HG02884 (cell line): ENCODE results near the gene NOP9.
A peak's percentile ranks its signal among the peaks of the same experiment; 100 is the strongest.
"Not testable (repeated sequence)": the region's sequence is repeated elsewhere in the genome, so short reads cannot be mapped to it uniquely, and the experiment has no call there.

Source experiments
- ATAC-seq: cut with Tn5 transposase; IDR thresholded peaks from one replicate; pipeline ENCODE4 v1.9.1; 2021; ENCODE audit warnings: mild to moderate bottlenecking, moderate library complexity; ENCODE audit not compliant: unreplicated experiment

Gene NOP9

GRCh38 chr14:24323341-24323740 lies 23.7 kb downstream of the NOP9 start:
- ATAC-seq: no peak

- ATAC-seq: no peak
Observed at GRCh38 chr14:24324024-24324423, 24.4 kb downstream of the NOP9 start.

DNA sequence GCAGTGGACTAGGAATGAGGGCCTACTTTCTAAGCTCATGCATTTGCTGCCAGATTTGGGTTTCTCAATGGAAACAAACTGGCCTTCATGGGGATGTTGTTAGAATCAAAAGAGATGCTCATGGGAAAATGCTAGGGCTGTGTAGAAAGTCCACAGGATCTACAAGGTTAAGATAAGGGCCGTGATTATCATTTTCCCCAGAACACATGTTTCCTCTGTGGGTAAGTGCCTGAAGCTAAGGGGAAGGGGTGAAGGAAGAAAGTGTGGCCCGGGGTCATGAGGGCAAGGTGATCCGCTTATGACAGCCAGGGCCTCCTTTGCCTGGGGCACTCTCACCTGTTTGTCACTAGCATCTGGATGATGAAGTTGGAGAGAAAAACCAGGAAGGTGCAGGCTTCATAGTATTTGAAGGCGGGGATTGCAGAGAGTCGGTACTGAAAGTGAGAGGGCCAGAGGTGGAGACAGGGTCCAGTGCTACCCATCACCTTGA lies 25.4 kb downstream of the NOP9 start:
- ATAC-seq: no peak

DNA sequence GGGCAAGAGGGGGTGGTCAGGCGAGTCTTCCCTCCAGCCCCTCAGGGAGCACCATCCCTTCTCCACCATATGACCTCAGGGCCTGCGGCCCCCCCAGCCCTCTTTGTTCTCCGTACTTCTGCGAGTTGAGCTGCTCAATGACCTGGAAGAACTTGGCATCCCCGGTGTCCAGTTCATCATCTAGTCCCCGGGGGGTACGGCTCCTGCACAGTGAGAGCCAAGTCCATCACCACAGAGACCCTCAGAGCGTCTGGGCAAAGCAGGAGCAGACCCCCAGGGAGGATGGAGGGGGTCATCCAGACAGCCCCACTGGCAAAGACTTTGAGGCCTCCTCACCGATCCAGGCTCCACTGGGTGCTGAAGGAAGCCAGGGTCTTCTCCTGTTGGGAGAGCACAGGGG lies 26.3 kb downstream of the NOP9 start:
- no peak for ATAC-seq

DNA sequence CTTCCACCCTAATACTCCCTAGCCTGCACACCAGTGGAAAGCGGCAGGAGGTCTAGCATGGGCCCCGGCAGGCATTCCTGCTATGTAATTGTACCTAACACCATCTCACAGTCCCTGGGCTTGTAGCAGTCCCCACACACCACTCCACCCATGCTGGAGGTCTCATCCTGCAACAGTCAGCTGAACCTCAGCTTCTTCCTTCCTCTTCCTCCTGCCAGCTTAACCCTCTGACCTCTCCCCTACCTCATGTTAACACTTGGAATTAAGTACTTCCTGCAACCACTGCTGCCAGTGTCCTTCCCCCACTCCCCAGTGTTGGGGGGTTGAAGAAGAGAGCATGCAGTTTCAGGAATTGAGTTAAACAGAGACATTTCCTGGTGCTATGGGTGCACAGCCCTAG lies 27.7 kb downstream of the NOP9 start:
- no peak for ATAC-seq

DNA sequence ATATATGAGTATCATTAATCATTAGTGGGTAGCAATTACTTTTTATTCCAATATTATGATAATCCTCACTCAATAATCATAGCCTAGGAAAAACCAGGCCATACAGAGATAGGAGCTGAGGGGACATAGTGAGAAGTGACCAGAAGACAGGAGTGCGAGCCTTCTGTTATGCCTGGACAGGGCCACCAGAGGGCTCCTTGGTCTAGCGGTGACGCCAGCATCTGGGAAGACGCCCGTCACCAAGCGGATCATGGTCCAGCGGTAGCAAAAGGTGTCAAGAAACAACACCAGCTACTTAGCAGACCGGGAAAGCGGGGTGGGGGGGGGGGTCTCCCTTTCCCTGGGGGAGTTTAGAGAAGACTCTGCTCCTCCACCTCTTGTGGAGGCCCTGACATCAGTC lies 28.3 kb downstream of the NOP9 start:
- not testable (repeated sequence) for ATAC-seq

DNA sequence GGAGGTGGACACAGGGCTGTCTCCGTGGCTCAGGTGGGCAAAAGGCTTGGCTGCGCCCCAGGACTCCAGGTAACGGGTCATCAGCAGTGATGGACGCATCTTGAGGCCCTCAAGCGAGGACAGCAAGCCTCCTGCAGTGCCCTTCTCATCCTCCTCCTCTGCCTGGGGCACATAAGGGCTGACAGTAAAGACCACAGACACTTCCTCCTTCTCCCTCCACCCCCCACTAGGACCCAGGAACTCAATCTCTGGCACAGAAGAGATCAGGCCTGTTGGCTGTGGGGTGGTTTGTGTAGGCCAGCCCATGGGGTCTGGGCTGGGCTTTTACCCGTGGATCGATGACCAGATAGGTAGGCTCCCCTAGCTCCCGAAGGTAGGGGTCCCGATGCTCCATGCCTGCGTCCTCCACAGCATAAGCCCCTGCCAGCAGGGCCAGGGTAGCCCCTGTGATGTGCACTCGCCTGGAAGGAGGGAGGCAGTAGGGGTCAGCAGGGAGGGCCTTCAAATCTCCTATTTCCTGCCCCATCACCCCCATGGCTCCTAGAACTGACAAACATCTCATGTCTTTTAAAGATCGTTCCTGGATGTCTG lies 29.5 kb downstream of the NOP9 start:
- ATAC-seq: no peak

DNA sequence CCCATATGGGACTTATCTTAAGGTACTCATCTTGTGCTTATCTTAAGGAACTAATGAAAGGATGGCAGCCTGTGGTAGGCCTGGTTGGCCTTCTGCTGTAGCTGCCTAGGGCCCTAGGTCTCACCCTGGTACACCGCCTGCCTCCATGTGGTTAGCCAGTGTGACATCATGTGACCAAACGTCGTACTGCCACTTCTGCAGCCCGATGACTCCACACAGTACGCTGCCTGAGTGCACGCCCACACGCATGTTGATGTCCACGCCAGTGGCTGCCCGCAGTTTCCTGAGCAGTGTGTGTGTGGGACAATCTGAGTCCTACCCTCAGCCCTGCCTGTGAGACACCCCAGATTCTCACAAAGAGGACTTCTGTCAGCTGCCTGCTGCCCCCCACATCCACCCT lies 30.1 kb downstream of the NOP9 start:
- no peak for ATAC-seq

DNA sequence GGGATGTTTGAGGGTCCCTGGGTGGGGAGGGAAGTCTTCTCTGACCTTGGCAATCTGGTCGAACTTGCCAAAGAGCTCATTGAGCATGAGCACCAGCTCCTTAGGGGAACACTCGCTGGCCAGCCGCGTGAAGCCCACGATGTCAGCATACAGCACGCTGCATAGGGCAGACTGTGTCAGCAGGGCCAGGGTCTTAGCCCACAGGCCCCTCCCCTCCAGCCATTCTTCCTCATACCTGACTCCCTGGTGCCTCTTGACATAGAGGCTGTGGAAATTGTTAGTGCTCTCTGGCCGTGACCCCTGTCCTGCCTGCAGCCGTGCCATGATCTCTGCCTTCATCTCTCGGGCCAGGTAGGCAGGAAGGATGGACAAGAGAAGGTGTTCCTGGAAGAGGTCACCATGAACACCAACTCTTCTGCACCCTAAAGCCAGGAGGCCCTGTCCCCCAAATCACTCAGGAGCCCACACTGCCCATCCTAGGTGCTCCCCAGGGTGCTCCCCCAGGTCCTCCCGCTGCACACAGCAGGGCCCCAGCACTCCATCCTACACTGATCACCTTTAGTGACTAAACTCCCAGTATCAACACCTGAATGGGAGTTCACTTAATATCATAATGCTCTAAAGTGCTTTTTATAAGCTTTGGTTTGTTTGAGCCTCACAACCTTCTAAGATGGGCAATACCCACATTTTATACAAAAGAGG lies 31.5 kb downstream of the NOP9 start:
- no peak for ATAC-seq

GRCh38 chr14:24331731-24332267 lies 32.1 kb downstream of the NOP9 start:
- no peak for ATAC-seq

- peak; percentile 82 for ATAC-seq
Observed at GRCh38 chr14:24332268-24332993, 32.8 kb downstream of the NOP9 start.

GRCh38 chr14:24334431-24335291 lies 35.0 kb downstream of the NOP9 start, which contains the start of gene ADCY4:
Gene ADCY4, minus strand, starts transcription at chr14:24335071. Its CDS starts 419 bp downstream, at chr14:24334652.
- ATAC-seq: no peak

DNA sequence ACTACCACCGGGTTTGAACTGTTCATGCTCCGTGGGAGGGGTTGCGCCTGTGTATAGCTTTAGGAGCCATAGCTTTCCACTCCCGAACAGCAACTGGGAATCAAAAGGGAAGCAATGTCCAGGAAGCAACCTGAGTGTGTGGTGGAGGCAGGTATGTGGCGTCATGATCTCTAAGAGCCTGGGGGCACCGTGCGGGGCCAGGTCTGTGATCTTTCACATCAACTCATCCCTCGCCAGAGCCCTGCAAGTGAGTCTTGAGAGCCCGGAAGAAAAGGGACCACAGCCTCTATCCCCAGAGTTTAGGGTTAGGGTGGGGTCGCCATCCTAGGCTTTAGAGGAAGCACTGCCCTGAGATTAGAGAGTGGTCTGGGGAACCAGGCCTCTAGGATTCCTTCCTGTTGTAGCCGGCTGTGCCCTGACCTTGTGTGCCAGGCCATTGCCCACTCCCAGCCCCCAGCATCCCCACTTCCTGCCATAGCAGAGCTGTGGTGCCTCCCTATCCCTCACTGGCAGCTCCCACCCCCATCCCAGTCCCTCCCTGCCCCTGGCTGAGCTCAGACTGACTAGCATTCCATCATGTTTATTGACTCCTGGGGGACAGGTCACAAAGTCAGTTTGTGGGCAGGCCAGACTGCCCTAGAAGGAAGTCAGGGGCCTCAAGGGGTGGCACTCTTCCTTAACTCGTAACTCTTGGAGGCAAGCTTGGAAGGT lies 36.0 kb downstream of the NOP9 start:
- no peak for ATAC-seq

DNA sequence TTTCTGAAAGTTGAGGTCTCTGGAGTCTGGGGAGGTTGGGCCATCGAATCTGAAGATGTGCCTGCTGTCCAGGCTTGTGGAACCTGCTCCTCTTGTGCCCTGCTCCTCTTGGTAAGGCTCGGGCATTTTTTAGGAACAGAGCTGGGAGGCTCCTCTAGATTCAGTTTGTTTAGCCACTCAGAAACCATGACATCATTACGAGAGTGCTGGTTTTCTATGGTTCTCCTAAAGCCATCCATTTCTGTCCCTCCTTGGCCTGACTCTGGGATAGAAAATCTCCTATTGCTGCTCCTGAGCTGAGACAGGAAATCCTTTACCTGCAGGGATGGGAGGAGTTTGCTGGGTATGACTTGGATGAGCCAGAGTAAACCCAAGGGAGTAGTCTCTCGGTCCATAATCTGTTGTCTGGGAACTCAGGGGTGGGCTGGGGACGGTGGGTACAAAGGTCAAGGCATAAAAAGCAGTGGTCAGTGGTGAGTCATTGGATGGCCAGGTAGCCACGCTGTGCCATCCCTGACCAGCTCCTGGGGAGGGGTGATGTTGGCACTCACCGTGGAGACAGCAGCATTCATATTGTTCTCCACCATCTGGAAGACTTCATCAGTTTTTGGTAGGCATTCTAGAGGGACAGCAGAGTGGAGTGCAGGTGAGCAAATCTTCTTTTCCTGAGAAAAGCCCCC lies 37.6 kb downstream of the NOP9 start:
- no peak for ATAC-seq

DNA sequence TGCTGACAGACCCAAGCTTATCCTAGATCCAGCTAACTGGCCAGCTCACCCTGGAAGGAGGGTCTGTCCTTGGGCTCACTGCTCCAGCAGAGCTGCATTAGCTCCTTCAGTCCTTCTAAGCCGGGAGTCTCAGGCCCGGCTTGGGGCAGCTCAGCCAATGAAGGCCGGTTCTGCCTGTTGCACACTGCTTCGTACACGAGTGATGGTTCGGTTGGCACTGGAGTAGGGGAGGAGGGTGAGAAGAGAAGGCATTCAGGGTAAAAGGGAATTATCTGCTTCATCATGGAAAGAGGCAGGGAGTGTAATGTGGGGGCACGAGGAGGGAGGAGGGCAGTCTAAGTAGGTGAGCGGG lies 38.1 kb downstream of the NOP9 start:
- no peak for ATAC-seq

DNA sequence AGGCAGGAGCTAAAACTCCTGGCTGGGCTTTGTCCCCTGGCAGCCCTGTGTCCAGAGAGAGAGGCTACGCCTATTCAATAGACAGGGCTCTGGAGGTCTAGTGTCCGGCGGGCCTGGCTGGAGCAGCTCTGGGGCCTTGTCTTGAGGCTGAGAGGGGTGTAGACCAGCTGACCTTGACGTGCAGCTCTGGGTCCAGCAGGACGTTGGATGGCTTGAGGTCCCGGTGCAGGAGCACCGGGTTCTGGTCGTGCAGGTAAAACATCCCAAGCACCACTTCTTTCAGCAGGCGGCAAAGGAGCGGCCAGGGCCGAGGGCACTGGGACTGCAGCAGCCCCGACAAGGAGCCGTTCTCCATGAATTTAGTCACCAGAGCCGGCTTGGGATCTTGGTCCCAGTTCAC lies 39.2 kb downstream of the NOP9 start:
- no peak for ATAC-seq

GRCh38 chr14:24339284-24340151 lies 39.9 kb downstream of the NOP9 start, which contains the start of gene RIPK3:
Gene RIPK3, minus strand, starts transcription at chr14:24339991. Its CDS starts 165 bp downstream, at chr14:24339826.
- ATAC-seq: peak; percentile 83

DNA sequence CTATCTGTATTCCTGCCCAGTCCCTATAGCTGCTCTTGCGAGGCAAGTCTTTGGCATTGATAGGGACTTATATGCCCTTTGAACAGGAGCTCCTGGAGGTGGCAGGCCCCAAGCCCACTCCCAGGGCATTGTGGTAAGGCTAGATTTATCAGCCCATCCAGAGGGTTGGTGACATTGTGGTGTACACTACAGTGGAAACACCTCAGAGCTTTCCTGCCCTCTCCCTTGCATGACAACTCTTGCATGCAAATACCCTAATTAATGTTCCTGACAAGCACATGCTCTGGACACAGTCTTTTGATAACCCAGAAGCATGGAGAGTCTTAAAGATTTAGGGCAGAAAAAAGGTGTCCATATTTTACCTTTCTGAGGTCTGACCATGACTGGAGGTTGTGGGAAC lies 41.0 kb downstream of the NOP9 start:
- no peak for ATAC-seq

GRCh38 chr14:24342889-24343288 lies 43.2 kb downstream of the NOP9 start:
- no peak for ATAC-seq
